A204.1 (cell line): ENCODE results near the gene SLC35G2.
"Not testable (repeated sequence)": the region's sequence is repeated elsewhere in the genome, so short reads cannot be mapped to it uniquely, and the experiment has no call there.

Experiments
- FAIRE-seq: peaks from 2 replicates; lab custom pipeline; 2012; peaks lifted over from hg19 to GRCh38; lab: Jason Lieb, UNC

Gene SLC35G2

GRCh38 chr3:136835813-136836510 is 17.0 kb downstream of the SLC35G2 start:
- no peak for FAIRE-seq

- no peak for FAIRE-seq
Measured at GRCh38 chr3:136836511-136837156, 17.7 kb downstream of the SLC35G2 start.

- no peak for FAIRE-seq
Measured at GRCh38 chr3:136838641-136839555, 20.0 kb downstream of the SLC35G2 start.

GRCh38 chr3:136839556-136839931 is 20.6 kb downstream of the SLC35G2 start:
- FAIRE-seq = no peak

GRCh38 chr3:136840252-136840651 is 21.3 kb downstream of the SLC35G2 start:
- no peak for FAIRE-seq

- no peak for FAIRE-seq
Measured at GRCh38 chr3:136842294-136842693, 23.4 kb downstream of the SLC35G2 start.

- no peak for FAIRE-seq
Measured at GRCh38 chr3:136844724-136845123, 25.8 kb downstream of the SLC35G2 start.

GRCh38 chr3:136852180-136852579 is 33.3 kb downstream of the SLC35G2 start:
- no peak for FAIRE-seq

GRCh38 chr3:136856665-136857064 is 37.7 kb downstream of the SLC35G2 start:
- no peak for FAIRE-seq

- FAIRE-seq = no peak
Measured at GRCh38 chr3:136858381-136858780, 39.5 kb downstream of the SLC35G2 start.

- FAIRE-seq = no peak
Measured at GRCh38 chr3:136860541-136860940, 41.6 kb downstream of the SLC35G2 start.

GRCh38 chr3:136861890-136862616 is 43.1 kb downstream of the SLC35G2 start, which contains the start of gene NCK1:
TSS of gene NCK1 (plus strand) at chr3:136862208. CDS start at chr3:136928002, 65,794 bp downstream.
- peak; percentile 95 for FAIRE-seq

- no peak for FAIRE-seq
Measured at GRCh38 chr3:136862617-136863322, 43.8 kb downstream of the SLC35G2 start.

GRCh38 chr3:136869282-136869681 is 50.4 kb downstream of the SLC35G2 start:
- no peak for FAIRE-seq

- not testable (repeated sequence) for FAIRE-seq
Measured at GRCh38 chr3:136872258-136872657, 53.3 kb downstream of the SLC35G2 start.

GRCh38 chr3:136879510-136879909 is 60.6 kb downstream of the SLC35G2 start:
- not testable (repeated sequence) for FAIRE-seq

- FAIRE-seq = no peak
Measured at GRCh38 chr3:136882571-136882970, 63.6 kb downstream of the SLC35G2 start.

GRCh38 chr3:136883967-136884720 is 65.2 kb downstream of the SLC35G2 start:
- FAIRE-seq = no peak

- FAIRE-seq = no peak
Measured at GRCh38 chr3:136885357-136886213, 66.7 kb downstream of the SLC35G2 start.

- FAIRE-seq = no peak
Measured at GRCh38 chr3:136889947-136890346, 71.0 kb downstream of the SLC35G2 start.
